Aorta (tissue), 5 donors: ENCODE results near the gene MYLK. TPM values are rescaled to one million over a fixed set of nuclear protein-coding genes. Genes with fewer than 3 reads are reported as not detected.
A peak's percentile ranks its signal among the peaks of the same experiment; 100 is the strongest.

Experiments
- ATAC-seq: fragments of 200-7000 bp; cut with Tn5 transposase; one replicate; pipeline ENCODE4 v1.9.1; 2022; ENCODE audit warnings: moderate library complexity; ENCODE audit not compliant: low FRiP score
- DNase-seq, 2 donors: peaks; one replicate each; pipeline ENCODE4 v3.0.0-alpha.2; 2020
- H3K27ac ChIP-seq, 2 donors: one replicate each; pipeline ENCODE4 v1.5.1; 2013; ENCODE audit warnings: low read length in 2 of 2, mild to moderate bottlenecking in 2 of 2, moderate library complexity in 2 of 2, control low read depth in 1 of 2, inconsistent platforms in 1 of 2, low read depth in 1 of 2
- H3K27me3 ChIP-seq, 2 donors: one replicate each; pipeline ENCODE4 v1.6.1; 2013; ENCODE audit warnings: control low read depth in 1 of 2, low read length in 1 of 2, mild to moderate bottlenecking in 1 of 2, moderate library complexity in 1 of 2; ENCODE audit not compliant: insufficient read depth in 2 of 2, control insufficient read depth in 1 of 2
- H3K36me3 ChIP-seq, 2 donors: one replicate each; pipeline ENCODE4 v1.6.1; 2013; ENCODE audit warnings: control low read depth in 1 of 2, low read length in 1 of 2, mild to moderate bottlenecking in 1 of 2; ENCODE audit not compliant: insufficient read depth in 2 of 2, control insufficient read depth in 1 of 2
- H3K4me1 ChIP-seq, 2 donors: one replicate each; pipeline ENCODE4 v1.6.1; 2013; ENCODE audit warnings: low read length in 2 of 2, control low read depth in 1 of 2, mild to moderate bottlenecking in 1 of 2, moderate library complexity in 1 of 2; ENCODE audit not compliant: insufficient read depth in 2 of 2, control insufficient read depth in 1 of 2
- H3K4me3 ChIP-seq, 2 donors: one replicate each; pipeline ENCODE4 v1.5.1; 2013; ENCODE audit warnings: low read length in 2 of 2, control low read depth in 1 of 2, mild to moderate bottlenecking in 1 of 2
- H3K9me3 ChIP-seq: one replicate; pipeline ENCODE4 v1.6.1; 2013; ENCODE audit warnings: mild to moderate bottlenecking, low read length; ENCODE audit not compliant: control insufficient read depth
- WGBS, 2 donors: extraction: QIAGEN DNeasy Blood & Tissue Kit; methylation state at CpG; one replicate each; pipeline ENCODE4 v1.1.7; 2013; 5-methylcytosine and 5-hydroxymethylcytosine counted together
- intact Hi-C, 2 donors: fragments of 100-400 bp; cut with DNase I; formaldehyde crosslinking; loops; one replicate each; pipeline versions ENCODE4 v1.14.2 to v1.15.0; 2022
- polyA plus RNA-seq, 2 donors: library from polyadenylated mRNA; stranded (reverse); fragments of 200-250 nt; gene quantifications; one replicate each; pipeline ENCODE4 v1.2.3, GENCODE V29; 2013
- total RNA-seq, 2 donors: library from RNA; stranded (reverse); fragmentation: NEBNext Ultra II Directional; extraction: Animal tissue kit (Norgen Biotek cat#: 25700); gene quantifications; one replicate each; pipeline ENCODE4 v1.2.1, GENCODE V29; 2021
- donor health status: healthy with polysubstance abuse.
- donor health status: Bipolar disorder and iron deficiency.
- donor health status: DM: no; HTN: no; CAD: no.
- donor health status: DM: no; HTN: no; CAD: no.
- donor health status: DM: yes; HTN: yes; CAD: no.

MYLK gene
- total and polyA plus RNA-seq, 4 donors: 134 to 786 (median 314) TPM

- 54% methylated on average over 4 of the region's 4 CpGs for WGBS, 2 donors
- no peaks in the 10 kb centered on the region for H3K9me3 ChIP-seq
- intact Hi-C loops: no loop called here
- peak overlapping the region in 1 of 2 donors; percentile 52 for H3K27ac ChIP-seq
- no peaks in the 10 kb centered on the region for H3K36me3 ChIP-seq
- peaks cover 0 to 7% of the 10 kb centered on the region in 2 donors for H3K4me1 ChIP-seq
- H3K4me3 ChIP-seq: no peak overlapping the region
- DNase-seq: no peak
- H3K27me3 ChIP-seq: no peaks in the 10 kb centered on the region
- no peak for ATAC-seq
These were observed 100.3 kb downstream of the MYLK start for GRCh38 chr3:123783811-123784210.

GRCh38 chr3:123783050-123783689 lies 101.0 kb downstream of the MYLK start:
- DNase-seq: no peak
- no peak for ATAC-seq
- no peaks in the 10 kb centered on the region for H3K36me3 ChIP-seq
- intact Hi-C loops: no loop called here
- no peaks in the 10 kb centered on the region for H3K9me3 ChIP-seq
- H3K27ac ChIP-seq: no peak overlapping the region
- WGBS, 2 donors: 28 to 35% methylated on average over 1 of the region's 1 CpG
- peaks cover 0 to 12% of the 10 kb centered on the region in 2 donors for H3K4me1 ChIP-seq
- H3K27me3 ChIP-seq: no peaks in the 10 kb centered on the region
- H3K4me3 ChIP-seq: no peak overlapping the region

- H3K27ac ChIP-seq: no peak overlapping the region
- intact Hi-C loops: no loop called here
- no peaks in the 10 kb centered on the region for H3K27me3 ChIP-seq
- peaks cover 0 to 12% of the 10 kb centered on the region in 2 donors for H3K4me1 ChIP-seq
- DNase-seq: no peak
- WGBS, 2 donors: 31 to 33% methylated on average over 4 of the region's 4 CpGs
- no peaks in the 10 kb centered on the region for H3K36me3 ChIP-seq
- H3K4me3 ChIP-seq: no peak overlapping the region
- ATAC-seq: no peak
- H3K9me3 ChIP-seq: no peaks in the 10 kb centered on the region
These were observed 101.6 kb downstream of the MYLK start for GRCh38 chr3:123782488-123782887.

GRCh38 chr3:123781571-123782275 lies 102.4 kb downstream of the MYLK start:
- Histone ChIP-seq H3K9me3 (no peaks in the 10 kb centered on the region), H3K4me1 (peaks cover 2 to 12% of the 10 kb centered on the region in 2 donors), H3K27ac (no peak overlapping the region), H3K4me3 (no peak overlapping the region), H3K36me3 (no peaks in the 10 kb centered on the region), H3K27me3 (no peaks in the 10 kb centered on the region)
- no peak for DNase-seq
- intact Hi-C loops: no loop called here
- ATAC-seq: no peak
- 53 to 55% methylated on average over 6 of the region's 6 CpGs for WGBS, 2 donors

GRCh38 chr3:123781138-123781537 lies 103.0 kb downstream of the MYLK start:
- Histone ChIP-seq H3K27ac (peak overlapping the region; percentile 69 to 84), H3K4me3 (no peak overlapping the region), H3K27me3 (no peaks in the 10 kb centered on the region), H3K36me3 (no peaks in the 10 kb centered on the region), H3K4me1 (peaks cover 2 to 12% of the 10 kb centered on the region in 2 donors), H3K9me3 (no peaks in the 10 kb centered on the region)
- intact Hi-C loops: no loop called here
- WGBS, 2 donors: 28 to 48% methylated on average over 2 of the region's 2 CpGs
- DNase-seq (no peak), ATAC-seq (no peak)

- Histone ChIP-seq H3K4me3 (no peak overlapping the region), H3K27ac (peak overlapping the region; percentile 69 to 84), H3K36me3 (no peaks in the 10 kb centered on the region), H3K9me3 (no peaks in the 10 kb centered on the region), H3K4me1 (peaks cover 2 to 12% of the 10 kb centered on the region in 2 donors), H3K27me3 (no peaks in the 10 kb centered on the region)
- intact Hi-C loops: no loop called here
- no peak for ATAC-seq
- WGBS, 2 donors: 28 to 34% methylated on average over 6 of the region's 6 CpGs
- DNase-seq: no peak
These were observed 103.5 kb downstream of the MYLK start for GRCh38 chr3:123780656-123781055.

- DNase-seq: no peak
- Histone ChIP-seq H3K4me3 (no peak overlapping the region), H3K27me3 (no peaks in the 10 kb centered on the region), H3K9me3 (no peaks in the 10 kb centered on the region), H3K27ac (peak overlapping the region; percentile 68 to 90), H3K36me3 (peaks cover 0 to 1% of the 10 kb centered on the region in 2 donors), H3K4me1 (peaks cover 2 to 12% of the 10 kb centered on the region in 2 donors)
- 69 to 70% methylated on average over 10 of the region's 10 CpGs for WGBS, 2 donors
- intact Hi-C loops: loop anchor here in 1 of 2 donors (5.0 kb wide), 1 partner anchor 38 kb away; no protein-coding TSS in a partner anchor
- no peak for ATAC-seq
These were observed 104.4 kb downstream of the MYLK start for GRCh38 chr3:123779655-123780231.

- DNase-seq (peak; percentile 78 to 84), ATAC-seq (peak; percentile 82)
- H3K27me3 ChIP-seq: no peaks in the 10 kb centered on the region
- H3K9me3 ChIP-seq: no peaks in the 10 kb centered on the region
- H3K36me3 ChIP-seq: peaks cover 0 to 1% of the 10 kb centered on the region in 2 donors
- intact Hi-C loops: loop anchor here in 1 of 2 donors (5.0 kb wide), 1 partner anchor 38 kb away; no protein-coding TSS in a partner anchor
- 4 to 17% methylated on average over 8 of the region's 8 CpGs for WGBS, 2 donors
- no peak overlapping the region for H3K4me3 ChIP-seq
- peak overlapping the region; percentile 68 to 90 for H3K27ac ChIP-seq
- H3K4me1 ChIP-seq: peaks cover 2 to 12% of the 10 kb centered on the region in 2 donors
These were observed 105.0 kb downstream of the MYLK start for GRCh38 chr3:123778991-123779622.
